Fibroblast of the aortic adventitia (primary cell): Measurements from ENCODE around the gene LRBA. TPM values are rescaled to one million over a fixed set of nuclear protein-coding genes. Genes with fewer than 3 reads are reported as not detected.

Source experiments
- DNase-seq: peaks from one replicate; pipeline ENCODE4 v3.0.0-alpha.2; 2010; ENCODE audit warnings: low read depth
- H3K4me3 ChIP-seq: 2 replicates; pipeline ENCODE4 v1.5.1; 2011; ENCODE audit warnings: low read depth, mild to moderate bottlenecking, control low read depth, low read length, moderate library complexity
- CTCF ChIP-seq: IDR thresholded peaks from 2 replicates; pipeline ENCODE4 v1.5.1; 2011; ENCODE audit warnings: mild to moderate bottlenecking, low read length, control low read depth, inconsistent platforms; ENCODE audit not compliant: insufficient read depth
- total RNA-seq: library from RNA; depleted of rRNA; stranded (reverse); fragments of >200 nt; gene quantifications from 2 replicates; pipeline ENCODE4 v1.2.3, GENCODE V29; 2012; ENCODE audit warnings: low replicate concordance

Gene LRBA
- total RNA-seq, 1 donor = 45.8 TPM

DNA sequence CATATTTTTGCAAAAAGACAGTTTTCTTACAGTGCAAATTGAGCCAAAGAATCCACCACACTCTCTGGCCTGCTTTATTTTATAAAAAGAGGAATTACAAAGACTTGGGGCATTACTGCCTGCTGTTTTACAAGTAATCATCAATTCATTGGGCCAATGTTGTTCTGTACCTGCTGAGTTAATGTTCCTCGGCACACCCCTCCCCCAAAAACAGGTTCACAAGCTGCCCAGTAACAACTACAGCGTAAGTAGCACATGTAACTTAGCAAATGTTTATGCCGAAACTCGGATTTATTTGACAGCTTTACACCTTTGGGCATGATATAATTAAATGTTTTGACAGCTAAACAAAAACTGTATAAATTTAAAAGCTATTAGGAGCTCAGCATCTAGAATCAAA, 647.8 kb downstream of the LRBA start:
- no peak for DNase-seq

GRCh38 chr4:150366487-150366999, 648.5 kb downstream of the LRBA start:
- TF ChIP-seq CTCF = no peak
- H3K4me3 ChIP-seq = no peak overlapping the region
- no peak for DNase-seq

More for the DNA sequence above, 647.8 kb downstream of the LRBA start:
- no peak overlapping the region for H3K4me3 ChIP-seq
- no peak for TF ChIP-seq CTCF

DNA sequence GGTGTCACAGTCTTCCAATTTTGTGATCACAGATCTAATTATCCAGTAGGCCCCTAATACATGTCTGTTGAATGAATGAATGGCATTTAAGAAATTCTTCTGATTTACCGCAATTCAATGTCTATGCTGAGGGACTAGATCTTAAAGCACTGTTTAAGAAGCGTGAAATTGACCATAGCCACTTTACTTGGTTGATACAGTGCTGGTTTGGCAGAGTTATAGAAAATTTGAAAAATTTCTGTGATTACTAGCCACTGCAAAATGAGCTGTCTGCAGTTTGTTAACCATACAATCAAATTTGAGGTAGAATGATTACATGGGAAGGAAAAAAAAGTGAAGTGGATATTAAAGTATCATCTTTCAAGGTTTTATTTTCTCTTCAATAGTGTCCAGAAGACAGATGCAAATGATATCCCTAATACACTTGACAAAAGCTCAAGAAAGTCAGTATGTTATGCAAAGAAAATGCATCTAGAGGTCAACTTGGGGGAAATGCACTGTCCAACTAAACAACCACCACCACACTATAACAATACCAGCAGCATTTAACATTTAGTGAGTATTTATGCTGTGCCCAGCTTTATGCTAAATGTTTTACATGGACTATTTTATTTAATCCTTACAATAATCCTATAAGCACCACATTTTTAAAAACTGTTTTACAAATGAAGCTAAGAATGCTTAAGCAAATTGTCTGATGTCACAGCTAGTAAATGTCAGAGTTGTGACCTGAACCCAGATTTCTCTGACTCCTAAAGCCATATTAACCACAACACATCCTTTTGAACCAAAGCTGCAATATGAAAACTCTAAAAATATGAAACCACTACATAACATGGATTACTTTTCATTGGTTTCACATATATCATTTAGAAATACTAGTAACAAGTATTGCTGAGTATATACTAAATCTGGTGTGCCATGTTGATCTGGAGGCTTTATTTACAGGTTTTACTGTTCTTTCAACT, 651.1 kb downstream of the LRBA start:
- no peak for TF ChIP-seq CTCF
- H3K4me3 ChIP-seq = no peak overlapping the region
- DNase-seq = no peak

- TF ChIP-seq CTCF = no peak
- no peak for DNase-seq
- H3K4me3 ChIP-seq = no peak overlapping the region
Measured at GRCh38 chr4:150358691-150359090, 656.4 kb downstream of the LRBA start.

DNA sequence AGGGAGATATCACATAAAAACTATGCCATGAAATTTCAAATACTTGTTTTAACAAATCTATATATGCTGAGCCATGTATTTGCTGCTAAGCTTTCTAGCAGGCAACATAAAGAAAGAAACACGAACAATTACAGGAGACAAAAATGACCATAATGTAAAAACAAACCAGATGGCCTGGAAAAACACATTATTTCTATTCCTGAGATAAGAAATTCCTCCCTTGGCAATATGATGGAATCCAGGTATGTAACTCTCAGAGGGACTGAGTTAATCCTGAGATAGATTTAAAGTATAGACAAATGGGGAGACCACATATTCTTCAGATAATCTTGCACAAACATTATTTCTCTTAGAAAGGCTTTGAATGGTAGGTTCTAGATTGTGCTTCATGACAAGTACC, 657.3 kb downstream of the LRBA start:
- TF ChIP-seq CTCF = no peak

DNA sequence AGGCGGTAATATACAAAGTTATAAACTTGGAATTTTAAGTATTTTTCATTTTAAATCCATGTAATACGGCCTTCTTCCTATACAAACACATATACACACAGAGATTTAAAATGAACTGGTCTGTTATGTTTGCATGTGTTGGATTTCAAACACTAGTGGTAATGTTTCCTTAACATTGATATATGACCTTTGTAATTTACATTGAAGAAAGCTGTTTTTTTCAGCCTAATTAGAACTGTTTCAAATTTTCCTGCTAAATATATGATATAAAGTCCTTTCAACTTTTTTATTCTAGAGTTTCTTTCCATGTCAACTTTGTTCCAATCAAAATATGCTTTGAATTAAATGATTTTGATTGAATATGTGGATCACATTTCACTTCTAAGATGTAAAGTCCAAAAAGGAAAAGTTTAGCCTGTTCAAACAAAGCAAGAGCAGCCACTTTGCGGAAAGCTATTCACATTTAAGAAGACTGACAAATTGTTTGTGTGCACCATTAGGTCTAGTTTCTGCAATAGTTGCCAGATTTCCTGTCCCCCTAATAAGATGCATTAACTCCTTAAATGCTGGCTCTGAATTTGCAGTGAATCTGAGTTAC, 659.1 kb downstream of the LRBA start:
- no peak for DNase-seq
- no peak for TF ChIP-seq CTCF
- H3K4me3 ChIP-seq = no peak overlapping the region

More for the DNA sequence above, 657.3 kb downstream of the LRBA start:
- no peak for DNase-seq
- no peak overlapping the region for H3K4me3 ChIP-seq
